Muscle layer of colon (tissue), 2 donors: ENCODE measurements around the gene PPFIBP2.

Experiments
- H3K27ac ChIP-seq: one replicate; pipeline ENCODE4 v1.7.0; 2013; ENCODE audit warnings: low read depth, mild to moderate bottlenecking, low read length, moderate library complexity
- H3K27me3 ChIP-seq, 2 donors: one replicate each; pipeline ENCODE4 v1.7.0; 2013; ENCODE audit warnings: low read length in 2 of 2, mild to moderate bottlenecking in 2 of 2; ENCODE audit not compliant: insufficient read depth in 2 of 2, control insufficient read depth in 1 of 2
- H3K36me3 ChIP-seq: one replicate; pipeline ENCODE4 v1.7.0; 2013; ENCODE audit warnings: mild to moderate bottlenecking, low read length; ENCODE audit not compliant: insufficient read depth
- H3K4me1 ChIP-seq: one replicate; pipeline ENCODE4 v1.7.0; 2013; ENCODE audit warnings: mild to moderate bottlenecking, low read length; ENCODE audit not compliant: insufficient read depth
- H3K4me3 ChIP-seq, 2 donors: one replicate each; pipeline ENCODE4 v1.7.0; 2013; ENCODE audit warnings: low read length in 2 of 2, low read depth in 1 of 2, mild to moderate bottlenecking in 1 of 2, moderate library complexity in 1 of 2
- H3K9ac ChIP-seq: one replicate; pipeline ENCODE4 v1.7.0; 2013; ENCODE audit warnings: low read length
- H3K9me3 ChIP-seq: one replicate; pipeline ENCODE4 v1.7.0; 2013; ENCODE audit warnings: mild to moderate bottlenecking, low read length
- donor health status: abdominal sarcoma.
- donor health status: Adenocarcinoma of cecum.

Gene PPFIBP2

DNA sequence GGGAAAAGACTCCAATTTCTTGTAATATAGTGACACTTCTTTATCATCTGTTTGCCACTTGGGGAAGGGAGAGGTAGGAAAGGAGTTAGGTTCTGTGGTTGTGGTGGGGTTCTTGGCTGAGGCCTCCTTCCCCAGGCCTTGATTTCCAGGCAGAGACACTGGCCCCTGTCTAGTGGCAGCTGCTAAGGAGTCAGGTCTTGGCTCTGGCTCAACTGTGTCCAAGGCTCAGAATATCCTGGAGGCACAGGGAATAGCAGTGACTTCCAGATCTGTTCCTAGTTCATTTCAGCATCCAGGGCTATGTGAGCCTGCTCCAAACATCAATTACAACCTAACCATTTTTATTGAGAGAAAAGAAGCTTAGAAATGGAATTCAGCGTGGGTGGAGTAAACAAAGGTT is 29.5 kb downstream of the PPFIBP2 start:
- H3K9ac ChIP-seq: no peak overlapping the region
- H3K4me3 ChIP-seq: no peak overlapping the region
- no peaks in the 10 kb centered on the region for H3K9me3 ChIP-seq
- no peak overlapping the region for H3K27ac ChIP-seq
- no peaks in the 10 kb centered on the region for H3K4me1 ChIP-seq
- no peaks in the 10 kb centered on the region for H3K36me3 ChIP-seq
- H3K27me3 ChIP-seq: no peaks in the 10 kb centered on the region

DNA sequence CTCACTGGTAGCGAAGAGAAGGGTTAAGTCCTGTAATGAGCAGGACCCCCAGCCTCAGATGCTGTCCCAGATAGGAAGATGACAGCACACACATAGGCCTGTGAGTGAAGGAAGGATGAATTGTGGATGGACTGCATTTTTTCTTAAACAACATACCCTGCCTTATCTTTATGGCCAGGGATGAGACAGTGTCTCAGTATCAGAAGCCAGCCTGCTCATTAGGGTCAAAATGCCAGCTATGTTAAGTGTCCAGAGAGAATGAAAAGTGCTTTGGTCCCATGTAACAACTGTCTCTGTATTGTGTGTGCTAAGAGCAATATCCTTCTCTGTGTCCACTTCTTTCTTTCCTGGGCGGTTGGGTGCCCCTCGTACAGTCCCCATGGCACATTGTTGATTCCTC is 30.2 kb downstream of the PPFIBP2 start:
- Histone ChIP-seq H3K27me3 (no peaks in the 10 kb centered on the region), H3K9ac (no peak overlapping the region), H3K4me3 (no peak overlapping the region), H3K9me3 (no peaks in the 10 kb centered on the region), H3K36me3 (no peaks in the 10 kb centered on the region), H3K4me1 (no peaks in the 10 kb centered on the region), H3K27ac (no peak overlapping the region)

DNA sequence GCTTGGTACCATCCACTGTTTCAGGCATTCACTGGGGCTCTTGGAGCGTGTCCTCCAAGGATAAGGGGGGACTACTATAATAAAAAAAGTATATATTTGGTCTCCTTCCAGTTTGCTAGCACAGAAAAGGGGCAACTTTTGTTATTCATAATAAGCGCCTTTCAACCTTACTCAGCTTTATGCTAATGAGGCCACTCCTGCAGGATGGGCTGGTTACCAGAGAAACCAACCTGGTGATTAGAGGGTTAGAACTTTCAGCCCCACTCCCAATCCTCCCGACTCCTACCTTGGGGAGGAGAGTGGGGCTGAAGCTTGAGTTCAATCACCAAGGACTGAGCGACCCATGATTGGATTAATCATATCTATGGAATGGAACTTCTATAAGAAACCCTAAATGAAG is 31.8 kb downstream of the PPFIBP2 start:
- no peaks in the 10 kb centered on the region for H3K36me3 ChIP-seq
- H3K27ac ChIP-seq: no peak overlapping the region
- no peak overlapping the region for H3K4me3 ChIP-seq
- H3K4me1 ChIP-seq: no peaks in the 10 kb centered on the region
- H3K9ac ChIP-seq: no peak overlapping the region
- H3K27me3 ChIP-seq: no peaks in the 10 kb centered on the region
- no peaks in the 10 kb centered on the region for H3K9me3 ChIP-seq

DNA sequence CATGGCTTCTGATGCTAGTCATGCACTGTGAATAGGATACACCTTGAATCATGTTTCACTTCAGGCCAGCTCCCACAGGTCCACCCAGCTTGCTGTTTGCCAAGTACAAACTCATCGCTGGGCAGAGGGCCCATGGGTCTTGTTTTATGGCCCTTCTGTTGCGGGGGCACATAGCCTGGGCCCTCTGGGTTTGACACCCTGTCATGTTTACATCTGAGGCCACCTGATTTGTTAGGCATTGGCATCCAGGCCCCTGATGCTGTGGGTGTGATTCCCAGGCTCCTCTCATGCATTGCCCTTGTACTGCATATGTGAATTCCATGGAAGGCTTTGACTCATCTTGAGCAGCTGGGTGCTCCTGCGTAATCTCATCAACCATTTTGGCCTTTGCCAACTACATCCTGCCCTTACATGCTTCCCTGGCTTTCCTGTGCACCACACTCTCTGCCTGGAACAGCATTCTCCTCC is 32.6 kb downstream of the PPFIBP2 start:
- no peak overlapping the region for H3K4me3 ChIP-seq
- no peaks in the 10 kb centered on the region for H3K4me1 ChIP-seq
- H3K27me3 ChIP-seq: no peaks in the 10 kb centered on the region
- H3K9ac ChIP-seq: no peak overlapping the region
- H3K36me3 ChIP-seq: no peaks in the 10 kb centered on the region
- H3K9me3 ChIP-seq: no peaks in the 10 kb centered on the region
- no peak overlapping the region for H3K27ac ChIP-seq

- Histone ChIP-seq H3K36me3 (no peaks in the 10 kb centered on the region), H3K9ac (no peak overlapping the region), H3K27ac (no peak overlapping the region), H3K4me3 (no peak overlapping the region), H3K4me1 (no peaks in the 10 kb centered on the region), H3K9me3 (no peaks in the 10 kb centered on the region), H3K27me3 (no peaks in the 10 kb centered on the region)
Measured at GRCh38 chr11:7547687-7548086, 33.9 kb downstream of the PPFIBP2 start.

DNA sequence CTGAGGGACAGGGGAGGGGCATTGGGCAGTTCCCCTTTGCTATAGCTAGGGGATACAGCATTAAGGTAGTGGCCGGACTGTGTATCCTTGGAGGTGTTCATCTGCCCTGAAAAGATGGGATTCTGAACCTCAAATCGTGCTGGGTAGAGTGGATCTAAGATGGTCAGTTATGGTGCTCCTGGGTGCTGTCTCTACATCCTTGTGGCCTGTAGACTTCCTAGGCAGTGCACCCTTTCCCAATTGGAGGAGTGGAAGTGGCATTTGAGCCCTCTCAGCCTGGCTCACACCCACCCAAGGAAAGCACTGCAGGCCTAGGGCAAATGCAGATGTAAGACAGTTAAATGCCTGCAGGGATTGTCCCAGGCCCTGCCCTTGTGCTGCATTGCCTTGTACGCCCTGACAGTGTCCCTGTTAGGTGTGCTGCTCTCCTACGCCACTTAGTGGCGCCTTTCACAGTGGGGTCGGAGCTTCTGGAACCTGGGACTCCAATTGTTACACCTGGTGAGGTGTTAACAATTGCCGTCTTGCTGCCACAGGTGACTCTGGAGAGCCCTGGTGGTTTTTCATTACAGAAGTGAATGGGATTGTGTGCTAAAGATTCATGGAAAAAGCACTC is 35.0 kb downstream of the PPFIBP2 start:
- Histone ChIP-seq H3K4me3 (no peak overlapping the region), H3K9me3 (no peaks in the 10 kb centered on the region), H3K36me3 (no peaks in the 10 kb centered on the region), H3K9ac (no peak overlapping the region), H3K4me1 (no peaks in the 10 kb centered on the region), H3K27ac (no peak overlapping the region), H3K27me3 (no peaks in the 10 kb centered on the region)

- Histone ChIP-seq H3K9ac (no peak overlapping the region), H3K27ac (no peak overlapping the region)
Measured at GRCh38 chr11:7549681-7550080, 35.9 kb downstream of the PPFIBP2 start.

GRCh38 chr11:7551571-7551970 is 37.8 kb downstream of the PPFIBP2 start:
- no peak overlapping the region for H3K4me3 ChIP-seq
- H3K9me3 ChIP-seq: no peaks in the 10 kb centered on the region
- H3K36me3 ChIP-seq: no peaks in the 10 kb centered on the region
- H3K4me1 ChIP-seq: no peaks in the 10 kb centered on the region
- H3K27ac ChIP-seq: no peak overlapping the region
- H3K27me3 ChIP-seq: no peaks in the 10 kb centered on the region
- H3K9ac ChIP-seq: no peak overlapping the region

More at GRCh38 chr11:7549681-7550080, 35.9 kb downstream of the PPFIBP2 start:
- H3K36me3 ChIP-seq: no peaks in the 10 kb centered on the region
- H3K9me3 ChIP-seq: no peaks in the 10 kb centered on the region
- no peaks in the 10 kb centered on the region for H3K27me3 ChIP-seq
- no peaks in the 10 kb centered on the region for H3K4me1 ChIP-seq
- no peak overlapping the region for H3K4me3 ChIP-seq

- Histone ChIP-seq H3K9me3 (no peaks in the 10 kb centered on the region), H3K27me3 (no peaks in the 10 kb centered on the region), H3K9ac (no peak overlapping the region), H3K4me1 (no peaks in the 10 kb centered on the region), H3K27ac (no peak overlapping the region), H3K36me3 (no peaks in the 10 kb centered on the region), H3K4me3 (no peak overlapping the region)
Measured at GRCh38 chr11:7552666-7553065, 38.9 kb downstream of the PPFIBP2 start.

- Histone ChIP-seq H3K9ac (no peak overlapping the region), H3K4me1 (no peaks in the 10 kb centered on the region), H3K4me3 (no peak overlapping the region), H3K36me3 (no peaks in the 10 kb centered on the region), H3K27ac (no peak overlapping the region), H3K27me3 (no peaks in the 10 kb centered on the region), H3K9me3 (no peaks in the 10 kb centered on the region)
Measured at GRCh38 chr11:7555052-7555699, 41.4 kb downstream of the PPFIBP2 start.

DNA sequence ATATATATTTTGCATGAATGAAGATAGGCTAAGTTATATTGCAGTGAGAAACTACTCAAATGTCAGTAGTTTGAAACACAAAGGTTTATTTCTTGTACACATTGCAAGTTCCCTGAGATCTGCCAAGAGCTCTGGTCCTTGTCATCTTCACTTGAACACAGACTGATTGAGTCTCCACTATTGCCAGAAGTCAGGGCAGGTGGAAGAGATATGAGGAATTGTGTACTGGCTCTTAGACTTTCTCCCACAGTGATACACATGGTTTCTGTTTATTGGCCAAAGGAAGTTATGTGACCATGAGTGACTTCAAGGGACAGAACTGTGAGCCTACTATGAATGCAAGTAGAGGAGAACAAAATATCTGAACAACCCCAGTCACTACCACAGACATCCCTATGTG is 44.2 kb downstream of the PPFIBP2 start:
- no peak overlapping the region for H3K27ac ChIP-seq
- peaks cover 8% of the 10 kb centered on the region for H3K4me1 ChIP-seq
- no peaks in the 10 kb centered on the region for H3K36me3 ChIP-seq
- no peaks in the 10 kb centered on the region for H3K27me3 ChIP-seq
- H3K9ac ChIP-seq: no peak overlapping the region
- H3K9me3 ChIP-seq: no peaks in the 10 kb centered on the region
- no peak overlapping the region for H3K4me3 ChIP-seq
